ENCODE measurements around the gene GTPBP6. TPM values are rescaled to one million over a fixed set of nuclear protein-coding genes. Genes with fewer than 3 reads are reported as not detected.
"Not testable (repeated sequence)": the region's sequence is repeated elsewhere in the genome, so short reads cannot be mapped to it uniquely, and the experiment has no call there.

GTPBP6 gene
- polyA plus RNA-seq, 3 donors: 40.3 to 61.7 (median 59.8) TPM

- not testable (repeated sequence) for DNase-seq (ENCODE audit: extremely low read depth in 1 of 11, low read depth in 9 of 11, low spot score in 4 of 11)
Measured at GRCh38 chrX:330141-330725, 11.6 kb upstream of the GTPBP6 start.

- DNase-seq (ENCODE audit: extremely low read depth in 1 of 11, low read depth in 9 of 11, low spot score in 4 of 11): no peak
Measured at GRCh38 chrX:329291-329910, 10.8 kb upstream of the GTPBP6 start.

- DNase-seq (ENCODE audit: extremely low read depth in 1 of 11, low read depth in 9 of 11, low spot score in 4 of 11): no peak
Measured at GRCh38 chrX:327660-328126, 9.1 kb upstream of the GTPBP6 start.

- DNase-seq (ENCODE audit: extremely low read depth in 1 of 11, low read depth in 9 of 11, low spot score in 4 of 11): not testable (repeated sequence)
Measured at GRCh38 chrX:324664-325063, 6.1 kb upstream of the GTPBP6 start.

GRCh38 chrX:323721-324628 lies 5.4 kb upstream of the GTPBP6 start:
- peak in 1 of 11 donors; percentile 53 for DNase-seq (ENCODE audit: extremely low read depth in 1 of 11, low read depth in 9 of 11, low spot score in 4 of 11)

- no peak for DNase-seq (ENCODE audit: extremely low read depth in 1 of 11, low read depth in 9 of 11, low spot score in 4 of 11)
Measured at GRCh38 chrX:320126-320783, 1.7 kb upstream of the GTPBP6 start.

GRCh38 chrX:319579-320125 lies 1.1 kb upstream of the GTPBP6 start:
- no peak for DNase-seq (ENCODE audit: extremely low read depth in 1 of 11, low read depth in 9 of 11, low spot score in 4 of 11)

GRCh38 chrX:318068-318738 lies 393 bp downstream of the GTPBP6 start:
- DNase-seq (ENCODE audit: extremely low read depth in 1 of 11, low read depth in 9 of 11, low spot score in 4 of 11): peak; percentile 85 to 98 (median 93)

- DNase-seq (ENCODE audit: extremely low read depth in 1 of 11, low read depth in 9 of 11, low spot score in 4 of 11): no peak
Measured at GRCh38 chrX:317424-318067, 1.1 kb downstream of the GTPBP6 start.

GRCh38 chrX:316351-317325 lies 2.0 kb downstream of the GTPBP6 start:
- no peak for DNase-seq (ENCODE audit: extremely low read depth in 1 of 11, low read depth in 9 of 11, low spot score in 4 of 11)

GRCh38 chrX:314781-315595 lies 3.6 kb downstream of the GTPBP6 start:
- no peak for DNase-seq (ENCODE audit: extremely low read depth in 1 of 11, low read depth in 9 of 11, low spot score in 4 of 11)

GRCh38 chrX:314049-314448 lies 4.5 kb downstream of the GTPBP6 start:
- DNase-seq (ENCODE audit: extremely low read depth in 1 of 11, low read depth in 9 of 11, low spot score in 4 of 11): no peak

GRCh38 chrX:313546-313945 lies 5.0 kb downstream of the GTPBP6 start:
- DNase-seq (ENCODE audit: extremely low read depth in 1 of 11, low read depth in 9 of 11, low spot score in 4 of 11): no peak

GRCh38 chrX:312621-313331 lies 5.8 kb downstream of the GTPBP6 start:
- DNase-seq (ENCODE audit: extremely low read depth in 1 of 11, low read depth in 9 of 11, low spot score in 4 of 11): no peak
